Effector CD4-positive, alpha-beta T cell (primary cell): ENCODE data around the gene SLC39A12.

Source experiments
- DNase-seq: peaks from one replicate; pipeline ENCODE4 v3.0.0-alpha.2; 2020

SLC39A12 gene

DNA sequence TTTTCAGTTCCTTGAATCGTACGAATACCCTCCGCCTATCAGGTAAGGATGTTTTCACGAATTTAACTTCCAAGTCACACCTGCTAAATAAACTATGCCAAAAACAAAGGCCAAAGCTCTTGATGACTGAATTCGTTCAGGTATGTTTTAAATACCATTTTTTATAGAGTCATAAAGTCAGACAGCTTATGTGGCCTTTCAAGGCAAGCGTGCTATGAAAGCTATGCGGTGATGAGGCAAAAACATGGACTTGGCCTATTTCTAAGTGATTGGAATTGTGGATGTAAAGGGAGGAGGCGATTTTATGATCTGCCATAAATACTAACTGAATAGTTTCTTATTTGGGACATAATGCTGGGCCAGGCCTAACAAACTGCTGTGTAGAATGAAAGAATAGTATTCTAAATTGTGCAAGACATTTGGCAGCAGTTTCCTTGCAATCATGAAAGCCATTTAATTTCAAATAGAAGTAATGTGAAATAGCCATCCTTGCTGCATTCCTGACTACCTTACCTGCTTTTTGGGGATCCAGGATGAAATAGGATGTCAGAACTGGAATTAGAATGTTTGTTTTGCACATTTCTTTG is 14.0 kb downstream of the SLC39A12 start:
- DNase-seq, result no peak

- no peak for DNase-seq
Observed at GRCh38 chr10:17974505-17974904, 22.8 kb downstream of the SLC39A12 start.

GRCh38 chr10:17980846-17981565 is 29.3 kb downstream of the SLC39A12 start:
- no peak for DNase-seq

DNA sequence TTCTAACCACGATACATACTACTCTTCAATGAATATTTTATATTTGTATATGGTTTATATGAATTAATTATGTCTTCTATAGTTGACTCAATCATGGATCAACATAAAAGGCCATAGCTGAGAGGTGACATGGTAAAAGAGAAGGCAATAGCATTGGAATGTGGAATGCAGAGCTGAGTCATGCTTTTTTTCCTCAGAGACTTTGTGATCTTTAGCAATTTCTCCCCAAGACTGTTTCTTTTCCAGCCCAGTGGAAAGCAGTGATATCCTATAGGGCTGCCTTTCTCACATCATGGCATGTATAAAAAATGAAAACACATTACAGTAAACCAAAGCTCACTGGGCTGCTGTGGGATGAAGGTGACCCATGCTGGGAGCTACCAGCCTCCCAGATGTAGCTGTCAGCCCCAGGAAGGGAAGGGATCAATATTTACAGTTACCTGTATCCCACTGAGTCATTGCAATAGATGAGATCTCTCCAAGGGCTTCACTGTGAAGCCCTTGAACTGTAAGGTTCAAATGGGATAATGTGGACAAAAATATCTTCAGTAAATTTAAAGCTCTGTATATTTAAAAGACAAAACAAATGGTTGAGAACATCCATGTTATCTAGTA is 30.2 kb downstream of the SLC39A12 start:
- DNase-seq, result no peak

- DNase-seq, result no peak
Observed at GRCh38 chr10:17984056-17984455, 32.3 kb downstream of the SLC39A12 start.

- no peak for DNase-seq
Observed at GRCh38 chr10:17984563-17984962, 32.8 kb downstream of the SLC39A12 start.

DNA sequence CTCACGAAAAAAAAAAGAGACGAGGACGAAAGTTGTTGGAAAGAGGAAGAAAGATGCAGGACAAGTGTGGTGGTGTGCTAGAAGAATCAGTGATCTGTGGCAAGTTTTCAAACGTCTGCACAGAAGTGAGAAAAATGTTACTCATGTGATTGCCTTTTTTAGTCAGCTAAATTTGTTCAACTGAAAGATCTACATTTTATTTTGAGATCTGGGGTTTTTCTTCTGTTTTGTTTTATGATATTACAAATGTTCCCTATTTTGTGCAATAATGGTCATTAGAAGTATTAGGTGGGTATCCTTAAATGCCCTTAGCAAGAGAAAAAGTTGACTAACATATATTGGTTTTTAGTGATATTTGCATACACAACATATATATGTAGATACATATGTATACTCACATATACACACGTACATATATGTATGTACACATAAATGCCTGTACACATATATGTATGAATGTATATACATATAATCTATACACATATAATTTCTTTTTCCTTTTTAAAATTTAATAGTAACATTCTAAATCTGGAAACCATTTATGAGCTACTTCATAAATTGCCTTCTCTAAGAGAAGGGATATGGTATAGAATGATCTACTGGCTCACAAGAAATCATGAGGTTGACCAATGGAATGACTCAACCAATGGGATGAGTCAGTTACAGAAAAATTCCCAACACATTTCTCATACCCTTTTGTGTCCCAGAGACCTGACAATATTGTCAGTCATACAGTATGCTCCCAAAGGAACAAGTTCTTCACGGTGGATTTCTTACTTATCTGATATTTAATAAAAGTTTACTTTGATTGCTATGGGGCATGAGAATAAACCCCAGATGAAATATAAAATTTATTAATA is 38.4 kb downstream of the SLC39A12 start:
- no peak for DNase-seq

GRCh38 chr10:17992266-17992665 is 40.5 kb downstream of the SLC39A12 start:
- no peak for DNase-seq

- no peak for DNase-seq
Observed at GRCh38 chr10:17993361-17993760, 41.6 kb downstream of the SLC39A12 start.

DNA sequence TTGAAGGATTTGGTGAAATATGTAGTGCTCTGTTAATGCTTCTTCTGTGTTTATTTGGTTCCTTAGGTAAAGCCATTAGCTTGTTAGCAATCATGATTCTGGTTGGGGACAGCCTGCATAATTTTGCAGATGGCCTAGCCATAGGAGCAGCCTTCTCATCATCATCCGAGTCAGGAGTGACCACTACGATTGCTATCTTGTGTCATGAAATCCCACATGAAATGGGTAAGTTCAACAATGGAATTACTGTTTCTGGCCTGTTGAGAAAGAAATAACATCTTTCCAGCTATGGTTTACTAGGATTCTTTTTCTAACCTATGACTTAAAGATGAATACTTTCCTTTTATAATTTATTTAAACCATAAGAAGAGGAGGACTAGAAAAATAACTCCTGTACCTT is 48.9 kb downstream of the SLC39A12 start:
- DNase-seq, result no peak

DNA sequence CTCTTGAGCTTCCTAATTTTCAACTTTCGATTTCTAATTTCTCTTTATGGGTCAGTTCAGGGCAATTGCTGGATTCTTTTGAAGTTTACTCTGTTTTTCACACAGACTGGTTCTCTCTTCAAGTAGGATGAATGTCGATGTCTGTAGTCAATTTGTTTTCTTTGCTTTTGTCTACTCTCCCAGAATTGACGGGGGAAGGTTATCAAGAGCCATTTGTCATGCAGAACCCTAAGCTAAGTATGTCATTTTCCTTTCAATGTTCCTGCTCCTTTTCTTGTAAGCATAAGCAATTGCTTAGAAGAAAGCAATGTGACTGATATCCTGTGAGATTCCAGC is 53.7 kb downstream of the SLC39A12 start:
- no peak for DNase-seq

DNA sequence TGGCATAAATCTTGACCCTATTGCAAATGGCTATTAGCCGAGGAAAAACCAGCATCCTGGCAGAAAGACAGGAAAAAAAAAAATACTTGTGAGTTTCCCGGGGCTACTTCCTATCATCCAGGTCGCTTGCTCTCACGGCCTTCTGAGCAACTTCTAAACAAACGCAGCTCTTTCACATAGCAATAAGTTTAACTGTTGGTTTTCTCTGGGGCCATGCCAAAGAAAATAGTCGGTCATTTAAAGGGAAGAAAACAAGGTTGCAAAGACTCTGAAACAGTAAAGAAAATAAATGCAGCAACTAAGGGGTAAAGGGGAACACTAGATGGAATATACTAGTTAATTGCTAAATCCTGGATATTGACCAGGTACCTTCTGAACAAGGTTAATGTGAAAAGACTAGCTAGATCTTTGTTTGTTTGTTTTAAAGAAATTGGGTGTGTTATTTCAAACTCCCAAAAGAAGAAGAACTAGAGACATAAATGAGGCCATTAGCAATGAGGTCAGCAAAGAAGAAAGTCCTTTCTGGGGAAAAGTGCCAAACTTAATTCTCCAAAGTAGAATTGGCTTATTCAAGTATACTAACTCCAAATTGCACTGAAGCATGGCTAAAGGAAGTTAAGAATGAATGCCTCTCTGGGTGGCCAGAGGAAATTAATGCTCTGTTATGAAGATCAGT is 54.2 kb downstream of the SLC39A12 start:
- no peak for DNase-seq

- no peak for DNase-seq
Observed at GRCh38 chr10:18008986-18009385, 57.3 kb downstream of the SLC39A12 start.

DNA sequence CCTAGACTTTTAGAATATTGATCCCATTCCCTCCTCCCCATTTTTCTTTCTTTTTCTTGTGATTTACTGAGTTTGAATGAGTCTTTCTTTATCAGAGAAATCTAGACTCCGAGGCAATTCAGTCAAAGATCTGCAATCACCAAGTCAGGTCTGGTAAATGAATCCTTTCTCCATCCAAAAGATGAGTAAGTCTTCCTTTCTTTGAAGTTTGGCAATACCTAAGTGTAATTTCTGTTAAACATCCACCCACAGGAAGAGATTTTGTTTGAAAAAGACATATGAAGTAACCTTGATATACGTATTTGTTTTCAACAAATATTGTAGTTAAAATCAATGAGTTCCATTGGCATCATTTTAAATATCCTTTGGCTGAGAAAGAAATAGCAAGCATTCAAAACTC is 58.3 kb downstream of the SLC39A12 start:
- DNase-seq, result no peak

DNA sequence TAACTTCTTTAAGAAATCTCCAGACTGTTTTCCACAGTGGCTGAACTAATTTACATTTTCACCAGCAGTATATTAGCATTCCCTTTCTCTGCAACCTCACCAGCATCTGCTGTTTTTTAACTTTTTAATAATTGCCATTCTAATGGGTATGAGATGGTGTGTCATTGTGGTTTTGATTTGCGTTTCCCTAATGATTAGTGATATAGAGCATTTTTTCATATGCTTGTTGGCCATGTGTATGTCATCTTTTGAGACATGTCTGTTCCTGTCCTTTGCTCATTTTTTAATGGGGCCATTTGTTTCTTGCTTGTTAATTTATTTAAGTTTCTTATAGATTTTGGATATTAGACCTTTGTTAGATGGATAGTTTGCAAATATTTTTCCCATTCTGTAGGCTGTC is 68.8 kb downstream of the SLC39A12 start:
- no peak for DNase-seq

DNA sequence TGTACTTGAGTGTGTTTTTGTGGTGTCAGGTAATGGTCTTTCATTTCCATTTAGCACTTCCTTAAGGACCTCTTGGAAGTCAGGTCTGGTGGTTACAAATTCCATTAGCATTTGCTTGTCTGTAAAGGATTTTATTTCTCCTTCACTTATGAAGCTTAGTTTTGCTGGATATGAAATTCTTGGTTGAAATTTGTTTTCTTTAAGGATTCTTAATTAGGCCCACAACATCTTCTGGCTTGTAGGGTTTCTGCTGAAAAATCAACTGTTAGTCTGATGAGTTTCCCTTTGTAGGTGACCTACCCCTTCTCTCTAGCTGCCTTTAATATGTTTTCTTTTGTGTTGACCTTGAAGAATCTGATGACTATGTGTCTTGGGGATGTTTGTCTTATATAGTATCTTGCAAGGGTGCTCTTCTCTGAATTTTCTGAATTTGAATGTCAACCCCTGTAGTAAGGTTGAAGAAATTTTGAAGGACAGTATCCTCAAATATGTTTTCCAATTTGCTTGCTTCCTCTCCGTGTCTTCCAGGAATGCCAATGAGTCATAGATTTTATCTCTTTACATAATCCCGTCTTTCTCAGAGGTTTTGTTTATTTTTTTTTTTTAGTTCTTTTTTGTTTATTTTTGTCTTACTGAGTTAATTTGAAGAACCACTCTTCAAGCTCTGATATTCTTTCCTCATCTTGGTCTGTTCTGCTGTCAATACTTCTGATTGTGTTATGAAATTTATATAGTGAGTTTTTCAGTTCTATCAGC is 70.2 kb downstream of the SLC39A12 start:
- DNase-seq, result no peak

DNA sequence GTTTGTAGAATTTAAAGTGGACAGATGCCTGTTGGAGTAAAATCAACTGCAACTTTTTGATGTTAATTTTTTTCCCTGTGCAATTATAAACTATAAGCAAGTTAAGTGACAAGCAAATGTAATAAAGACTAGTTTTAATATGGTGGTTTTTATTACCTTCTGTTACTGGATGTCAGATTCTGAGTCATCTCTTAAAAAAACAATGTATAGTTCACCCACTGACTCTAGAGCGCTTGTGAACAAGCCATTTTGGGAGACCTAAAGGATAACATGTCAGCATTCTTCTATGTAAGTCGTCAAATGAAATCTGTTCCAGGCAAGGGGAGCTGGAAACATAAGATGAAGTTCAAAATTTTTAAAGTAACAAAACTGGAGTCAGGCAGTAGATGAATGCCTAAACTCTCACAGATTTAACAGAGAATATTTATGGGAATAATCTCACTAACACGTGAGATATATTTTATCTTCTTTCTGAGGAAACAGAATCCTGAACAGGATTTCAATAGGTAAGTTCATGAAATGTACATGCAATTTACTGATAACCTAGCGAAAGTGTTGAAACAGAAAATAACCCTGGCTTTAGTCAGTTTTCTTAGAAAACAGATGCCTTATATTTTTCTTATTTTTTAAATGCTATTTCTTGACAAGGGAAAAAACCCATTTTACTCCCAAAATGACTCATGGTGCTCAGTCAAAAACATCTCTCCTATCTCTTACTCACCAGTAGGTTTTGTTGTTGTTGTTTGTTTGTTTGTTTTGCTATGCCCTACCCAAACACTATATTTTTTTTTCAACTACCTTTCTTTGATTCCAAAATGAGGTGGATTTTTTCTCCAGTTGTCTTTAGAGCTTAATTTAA is 91.7 kb downstream of the SLC39A12 start:
- no peak for DNase-seq

- DNase-seq, result no peak
Observed at GRCh38 chr10:18044976-18045720, 93.4 kb downstream of the SLC39A12 start.

- no peak for DNase-seq
Observed at GRCh38 chr10:18056583-18056982, 104.9 kb downstream of the SLC39A12 start.

- no peak for DNase-seq
Observed at GRCh38 chr10:18059826-18060559, 108.3 kb downstream of the SLC39A12 start.
